Caco-2 (cell line): ENCODE results near the gene NCKAP5. TPM values are rescaled to one million over a fixed set of nuclear protein-coding genes. Genes with fewer than 3 reads are reported as not detected.

Experiments
- BruUV-seq: library from RNA; stranded (reverse); fragments of 400-500 nt; replicated peaks from 2 replicates; lab custom pipeline; 2021; lab: Mats Ljungman, UMichigan
- CTCF ChIA-PET: fragments of 300-600 bp; sonication (Branson Sonifier 250); formaldehyde crosslinking; loops from one replicate; lab custom pipeline; 2022; ENCODE audit warnings: antibody characterized with exemption; lab: Charles Lee
- POLR2A ChIA-PET: fragments of 300-600 bp; sonication (Branson Sonifier 250); formaldehyde crosslinking; loops from one replicate; lab custom pipeline; 2022; ENCODE audit warnings: antibody characterized with exemption; lab: Charles Lee
- DNase-seq, 2 experiments: peaks; one replicate each; pipeline versions ENCODE4 v3.0.0 to v3.0.0-alpha.2; 2020 to 2022
- H3K27me3 ChIP-seq: replicated peaks from 2 replicates; pipeline ENCODE4 v1.6.0; 2011; ENCODE audit warnings: low read length; ENCODE audit not compliant: control insufficient read depth, insufficient read depth
- H3K36me3 ChIP-seq: 2 replicates; pipeline ENCODE4 v1.5.1; 2011; ENCODE audit warnings: low read length; ENCODE audit not compliant: control insufficient read depth, insufficient read depth
- H3K4me1 ChIP-seq: fragments of 250-450 bp; sonication (Bioruptor Pico); 2 replicates; pipeline ENCODE4 v1.5.1; 2020; ENCODE audit warnings: mild to moderate bottlenecking
- H3K4me3 ChIP-seq: 2 replicates; pipeline ENCODE4 v1.5.1; 2011; ENCODE audit warnings: low read depth, mild to moderate bottlenecking, control low read depth, low read length
- H3K9me3 ChIP-seq: fragments of 250-450 bp; sonication (Bioruptor Pico); 2 replicates; pipeline ENCODE4 v1.5.1; 2020; ENCODE audit warnings: mild to moderate bottlenecking, moderate library complexity
- H3K27ac Mint-ChIP-seq: one replicate; pipeline ENCODE4 v1.8.0; 2022; ENCODE audit warnings: mixed read lengths; ENCODE audit not compliant: unreplicated experiment
- H3K27me3 Mint-ChIP-seq: one replicate; pipeline ENCODE4 v1.8.0; 2022; ENCODE audit warnings: mixed read lengths; ENCODE audit not compliant: insufficient read depth, unreplicated experiment
- H3K36me3 Mint-ChIP-seq: one replicate; pipeline ENCODE4 v1.8.0; 2022; ENCODE audit warnings: mild to moderate bottlenecking, mixed read lengths; ENCODE audit not compliant: insufficient read depth, unreplicated experiment
- H3K4me1 Mint-ChIP-seq: one replicate; pipeline ENCODE4 v1.8.0; 2022; ENCODE audit warnings: low read depth, mixed read lengths; ENCODE audit not compliant: unreplicated experiment
- H3K4me3 Mint-ChIP-seq: one replicate; pipeline ENCODE4 v1.8.0; 2022; ENCODE audit warnings: mild to moderate bottlenecking, moderate library complexity, mixed read lengths; ENCODE audit not compliant: unreplicated experiment
- H3K9me3 Mint-ChIP-seq: one replicate; pipeline ENCODE4 v1.8.0; 2022; ENCODE audit warnings: mixed read lengths; ENCODE audit not compliant: unreplicated experiment
- CTCF ChIP-seq, 2 experiments: fragments of 200-600 bp in 1 of 2; IDR thresholded peaks; 1 replicate in 1 of 2; 2 replicates in 1 of 2; pipeline versions ENCODE4 v1.5.1 to v1.8.0; 2011 to 2022; ENCODE audit warnings: antibody characterized with exemption in 1 of 2, control low read depth in 1 of 2, inconsistent platforms in 1 of 2, low read depth in 1 of 2, low read length in 1 of 2, mild to moderate bottlenecking in 1 of 2, moderate library complexity in 1 of 2; ENCODE audit not compliant: insufficient read depth in 1 of 2, severe bottlenecking in 1 of 2, unreplicated experiment in 1 of 2
- intact Hi-C: fragments of 100-400 bp; cut with micrococcal nuclease; formaldehyde crosslinking; loops from one replicate; pipeline ENCODE4 v1.10.0; 2022; ENCODE audit not compliant: unreplicated experiment
- total RNA-seq: library from RNA; stranded (reverse); gene quantifications from 2 replicates; pipeline ENCODE4 v1.2.3, GENCODE V29; 2022

NCKAP5 gene
- total RNA-seq, 1 experiment from 2014 or later = 3.8 TPM

- no peaks in the 10 kb centered on the region for H3K9me3 ChIP-seq
- CTCF ChIA-PET = no interaction called here
- no peaks in the 10 kb centered on the region for H3K36me3 ChIP-seq
- Mint-ChIP-seq H3K27ac (no peak overlapping the region), H3K4me1 (no peaks in the 10 kb centered on the region), H3K36me3 (no peaks in the 10 kb centered on the region), H3K27me3 (no peaks in the 10 kb centered on the region), H3K4me3 (no peak overlapping the region), H3K9me3 (no peaks in the 10 kb centered on the region)
- intact Hi-C loops = no loop called here
- H3K4me1 ChIP-seq = no peaks in the 10 kb centered on the region
- BruUV-seq = no TSS peak
- no peaks in the 10 kb centered on the region for H3K27me3 ChIP-seq
- POLR2A ChIA-PET = no interaction called here
- no peak for TF ChIP-seq CTCF (IDR thresholded peaks at IDR 0.05; ENCODE audit: insufficient read depth in 1 of 2, low read depth in 1 of 2, low read length in 1 of 2, severe bottlenecking in 1 of 2, unreplicated experiment in 1 of 2)
- no peak overlapping the region for H3K4me3 ChIP-seq
- no peak for DNase-seq
Measured at GRCh38 chr2:133363884-133364283, 204.4 kb downstream of the NCKAP5 start.

GRCh38 chr2:133362061-133362476 is 206.2 kb downstream of the NCKAP5 start:
- Histone ChIP-seq H3K4me1 (no peaks in the 10 kb centered on the region), H3K9me3 (no peaks in the 10 kb centered on the region), H3K36me3 (no peaks in the 10 kb centered on the region), H3K27me3 (no peaks in the 10 kb centered on the region), H3K4me3 (no peak overlapping the region)
- CTCF ChIA-PET = no interaction called here
- no peaks in the 10 kb centered on the region for H3K9me3 Mint-ChIP-seq
- H3K4me1 Mint-ChIP-seq = no peaks in the 10 kb centered on the region
- TF ChIP-seq CTCF (IDR thresholded peaks at IDR 0.05; ENCODE audit: insufficient read depth in 1 of 2, low read depth in 1 of 2, low read length in 1 of 2, severe bottlenecking in 1 of 2, unreplicated experiment in 1 of 2) = no peak
- no TSS peak for BruUV-seq
- DNase-seq = no peak
- no peaks in the 10 kb centered on the region for H3K27me3 Mint-ChIP-seq
- H3K4me3 Mint-ChIP-seq = no peak overlapping the region
- POLR2A ChIA-PET = no interaction called here
- H3K27ac Mint-ChIP-seq = no peak overlapping the region
- no peaks in the 10 kb centered on the region for H3K36me3 Mint-ChIP-seq
- intact Hi-C loops = no loop called here

- ChIA-PET CTCF (no interaction called here), POLR2A (no interaction called here)
- no peaks in the 10 kb centered on the region for H3K36me3 Mint-ChIP-seq
- Histone ChIP-seq H3K27me3 (no peaks in the 10 kb centered on the region), H3K4me3 (no peak overlapping the region), H3K9me3 (no peaks in the 10 kb centered on the region), H3K4me1 (no peaks in the 10 kb centered on the region), H3K36me3 (no peaks in the 10 kb centered on the region)
- H3K4me3 Mint-ChIP-seq = no peak overlapping the region
- no peaks in the 10 kb centered on the region for H3K9me3 Mint-ChIP-seq
- no TSS peak for BruUV-seq
- no peak overlapping the region for H3K27ac Mint-ChIP-seq
- no peak for DNase-seq
- intact Hi-C loops = no loop called here
- no peaks in the 10 kb centered on the region for H3K27me3 Mint-ChIP-seq
- no peaks in the 10 kb centered on the region for H3K4me1 Mint-ChIP-seq
- TF ChIP-seq CTCF (IDR thresholded peaks at IDR 0.05; ENCODE audit: insufficient read depth in 1 of 2, low read depth in 1 of 2, low read length in 1 of 2, severe bottlenecking in 1 of 2, unreplicated experiment in 1 of 2) = no peak
Measured at GRCh38 chr2:133360882-133361281, 207.4 kb downstream of the NCKAP5 start.
